IMR-90 (cell line): ENCODE data around the gene SDK1. TPM values are rescaled to one million over a fixed set of nuclear protein-coding genes. Genes with fewer than 3 reads are reported as not detected.

Experiments used
- ATAC-seq: fragments of 200-7000 bp; cut with Tn5 transposase; 2 replicates; pipeline ENCODE4 v1.9.1; 2020; ENCODE audit warnings: low read depth, mild to moderate bottlenecking, moderate library complexity
- BruUV-seq: library from RNA; stranded (reverse); fragments of 400-500 nt; replicated peaks from 2 replicates; lab custom pipeline; 2021; lab: Mats Ljungman, UMichigan
- CTCF ChIA-PET: fragments of 300-600 bp; formaldehyde crosslinking; extraction: SDS; loops from one replicate; lab custom pipeline; 2021; ENCODE audit warnings: antibody characterized with exemption; lab: Yijun Ruan, JAX
- POLR2A ChIA-PET: fragments of 300-600 bp; sonication (Branson Sonifier 250); formaldehyde crosslinking; loops from one replicate; lab custom pipeline; 2022; ENCODE audit warnings: antibody characterized with exemption; ENCODE audit not compliant: unreplicated experiment; lab: Charles Lee
- DNase-seq: peaks from one replicate; pipeline ENCODE4 v3.0.0; 2013
- H2AFZ ChIP-seq: replicated peaks from 2 replicates; pipeline ENCODE3; 2013; ENCODE audit warnings: low read length, mild to moderate bottlenecking; ENCODE audit not compliant: poor library complexity
- H2AK5ac ChIP-seq: 2 replicates; pipeline ENCODE4 v1.6.1; 2013; ENCODE audit warnings: low read depth, low read length, inconsistent platforms
- H2AK9ac ChIP-seq: replicated peaks from 2 replicates; pipeline ENCODE3; 2013; ENCODE audit warnings: mild to moderate bottlenecking, low read depth, low read length, moderate library complexity; ENCODE audit not compliant: poor library complexity
- H2BK120ac ChIP-seq: 2 replicates; pipeline ENCODE4 v1.6.1; 2013; ENCODE audit warnings: low read depth, low read length, inconsistent platforms
- H2BK15ac ChIP-seq: 3 replicates; pipeline ENCODE4 v1.6.1; 2013; ENCODE audit warnings: low read depth, low read length, inconsistent platforms
- H2BK20ac ChIP-seq: 2 replicates; pipeline ENCODE4 v1.6.1; 2013; ENCODE audit warnings: low read depth, mild to moderate bottlenecking, inconsistent platforms, low read length, moderate library complexity
- H2BK5ac ChIP-seq: 2 replicates; pipeline ENCODE4 v1.6.1; 2013; ENCODE audit warnings: mild to moderate bottlenecking, low read depth, low read length, inconsistent platforms; ENCODE audit not compliant: poor library complexity, severe bottlenecking
- H3K14ac ChIP-seq: replicated peaks from 2 replicates; pipeline ENCODE4 v1.6.1; 2013; ENCODE audit warnings: low read depth, low read length, inconsistent platforms
- H3K18ac ChIP-seq: 2 replicates; pipeline ENCODE4 v1.6.1; 2013; ENCODE audit warnings: low read depth, low read length, control low read depth
- H3K23ac ChIP-seq: 2 replicates; pipeline ENCODE4 v1.6.1; 2013; ENCODE audit warnings: low read depth, low read length, inconsistent platforms
- H3K27ac ChIP-seq: 2 replicates; pipeline ENCODE4 v1.5.1; 2013; ENCODE audit warnings: mild to moderate bottlenecking, control low read depth, low read length; ENCODE audit not compliant: insufficient read depth
- H3K27me3 ChIP-seq: 2 replicates; pipeline ENCODE4 v1.6.1; 2013; ENCODE audit warnings: low read length; ENCODE audit not compliant: control insufficient read depth, insufficient read depth
- H3K36me3 ChIP-seq: 2 replicates; pipeline ENCODE4 v1.6.1; 2013; ENCODE audit warnings: low read length, mixed read lengths; ENCODE audit not compliant: control insufficient read depth, insufficient read depth
- H3K4ac ChIP-seq: 2 replicates; pipeline ENCODE4 v1.6.1; 2013; ENCODE audit warnings: low read depth, low read length, inconsistent platforms
- H3K4me1 ChIP-seq: 2 replicates; pipeline ENCODE4 v1.6.1; 2013; ENCODE audit warnings: low read length, mixed read lengths; ENCODE audit not compliant: control insufficient read depth, insufficient read depth
- H3K4me2 ChIP-seq: 2 replicates; pipeline ENCODE4 v1.6.1; 2013; ENCODE audit warnings: low read depth, mild to moderate bottlenecking, control low read depth, low read length, moderate library complexity
- H3K4me3 ChIP-seq: 2 replicates; pipeline ENCODE4 v1.5.1; 2013; ENCODE audit warnings: low read depth, mild to moderate bottlenecking, control low read depth, low read length, moderate library complexity; ENCODE audit not compliant: insufficient read depth
- H3K56ac ChIP-seq: 2 replicates; pipeline ENCODE4 v1.6.1; 2013; ENCODE audit warnings: low read length, inconsistent platforms; ENCODE audit not compliant: insufficient read depth; ENCODE audit errors: extremely low read depth
- H3K79me1 ChIP-seq, 2 experiments: 2 replicates each; pipeline ENCODE4 v1.6.1; 2013; ENCODE audit warnings: low read length in 2 of 2, inconsistent platforms in 1 of 2, low read depth in 1 of 2
- H3K9ac ChIP-seq: 2 replicates; pipeline ENCODE4 v1.6.1; 2013; ENCODE audit warnings: low read depth, low read length, control low read depth
- H3K9me1 ChIP-seq: 2 replicates; pipeline ENCODE4 v1.6.1; 2013; ENCODE audit warnings: low read length, inconsistent platforms; ENCODE audit not compliant: insufficient read depth
- H3K9me3 ChIP-seq: 2 replicates; pipeline ENCODE4 v1.6.1; 2013; ENCODE audit warnings: low read length; ENCODE audit not compliant: control insufficient read depth, insufficient read depth
- H4K20me1 ChIP-seq: 2 replicates; pipeline ENCODE4 v1.6.1; 2013; ENCODE audit warnings: low read length, inconsistent platforms; ENCODE audit not compliant: insufficient read depth
- H4K5ac ChIP-seq: 2 replicates; pipeline ENCODE4 v1.6.1; 2013; ENCODE audit warnings: mild to moderate bottlenecking, low read depth, low read length, control low read depth
- H4K8ac ChIP-seq, 2 experiments: 2 replicates each; pipeline ENCODE4 v1.6.1; 2013; ENCODE audit warnings: low read depth in 2 of 2, low read length in 2 of 2, control low read depth in 1 of 2, inconsistent platforms in 1 of 2
- H4K91ac ChIP-seq: 2 replicates; pipeline ENCODE4 v1.6.1; 2013; ENCODE audit warnings: low read depth, low read length, inconsistent platforms; ENCODE audit not compliant: insufficient read depth
- BHLHE40 ChIP-seq: fragments of 150-350 bp; IDR thresholded peaks from 2 replicates; pipeline ENCODE4 v1.6.1; 2016; ENCODE audit warnings: mild to moderate bottlenecking, low read depth, low read length
- CEBPB ChIP-seq: IDR thresholded peaks from 2 replicates; pipeline ENCODE4 v1.6.1; 2012; ENCODE audit warnings: low read depth, low read length, improper control_type of control experiment
- FOS ChIP-seq: fragments of 150-350 bp; IDR thresholded peaks from 2 replicates; pipeline ENCODE4 v1.6.1; 2016; ENCODE audit warnings: low read depth, low read length
- MXI1 ChIP-seq: IDR thresholded peaks from 2 replicates; pipeline ENCODE4 v1.6.1; 2012; ENCODE audit warnings: low read depth, mild to moderate bottlenecking, low read length, moderate library complexity, borderline replicate concordance
- WGBS, 2 experiments: methylation state at CpG; one replicate each; pipeline versions ENCODE4 v1.1.5 to v1.1.7; 2013; ENCODE audit warnings: missing lambda C conversion rate in 2 of 2; ENCODE audit not compliant: insufficient read length in 1 of 2; ENCODE audit errors: extremely low coverage in 2 of 2; 5-methylcytosine and 5-hydroxymethylcytosine counted together
- dilution Hi-C: fragments of 300-500 bp; cut with HindIII; formaldehyde crosslinking; loops from one replicate; pipeline ENCODE4 v1.14.3; 2018; ENCODE audit warnings: low sequenced_read_pairs; ENCODE audit not compliant: unreplicated experiment
- in situ Hi-C: fragments of 300-500 bp; cut with MboI; formaldehyde crosslinking; loops from 3 replicates; pipeline ENCODE4 v1.14.3; 2019; ENCODE audit warnings: low sequenced_read_pairs, inconsistent platforms, mixed read lengths
- intact Hi-C: fragments of 100-400 bp; cut with micrococcal nuclease; formaldehyde crosslinking; loops from 2 replicates; pipeline ENCODE4 v1.10.0; 2022
- polyA plus RNA-seq, 3 experiments: library from polyadenylated mRNA; depleted of rRNA; stranded (reverse); fragments of >200 nt; gene quantifications; 2 replicates each; pipeline ENCODE4 v1.2.3, GENCODE V29; 2012; ENCODE audit warnings: low replicate concordance in 1 of 3
- total RNA-seq: library from RNA; depleted of rRNA; stranded (reverse); fragments of >200 nt; gene quantifications from 2 replicates; pipeline ENCODE4 v1.2.3, GENCODE V29; 2012
- TF ChIP-seq, protein P1 (sequence below): conservative IDR thresholded peaks from 2 replicates; pipeline ENCODE4 v1.5.1; 2012; ENCODE audit warnings: mild to moderate bottlenecking, low read depth, low read length, improper control_type of control experiment
- TF ChIP-seq, protein P2 (sequence below): fragments of 150-350 bp; IDR thresholded peaks from 2 replicates; pipeline ENCODE4 v1.6.1; 2017; ENCODE audit warnings: mild to moderate bottlenecking, antibody characterized with exemption, low read length, low read depth

SDK1 gene
- total and polyA plus RNA-seq, 2 of the 4 experiments (the other 2 are of a cell fraction) = 1.5 to 1.6 TPM

DNA sequence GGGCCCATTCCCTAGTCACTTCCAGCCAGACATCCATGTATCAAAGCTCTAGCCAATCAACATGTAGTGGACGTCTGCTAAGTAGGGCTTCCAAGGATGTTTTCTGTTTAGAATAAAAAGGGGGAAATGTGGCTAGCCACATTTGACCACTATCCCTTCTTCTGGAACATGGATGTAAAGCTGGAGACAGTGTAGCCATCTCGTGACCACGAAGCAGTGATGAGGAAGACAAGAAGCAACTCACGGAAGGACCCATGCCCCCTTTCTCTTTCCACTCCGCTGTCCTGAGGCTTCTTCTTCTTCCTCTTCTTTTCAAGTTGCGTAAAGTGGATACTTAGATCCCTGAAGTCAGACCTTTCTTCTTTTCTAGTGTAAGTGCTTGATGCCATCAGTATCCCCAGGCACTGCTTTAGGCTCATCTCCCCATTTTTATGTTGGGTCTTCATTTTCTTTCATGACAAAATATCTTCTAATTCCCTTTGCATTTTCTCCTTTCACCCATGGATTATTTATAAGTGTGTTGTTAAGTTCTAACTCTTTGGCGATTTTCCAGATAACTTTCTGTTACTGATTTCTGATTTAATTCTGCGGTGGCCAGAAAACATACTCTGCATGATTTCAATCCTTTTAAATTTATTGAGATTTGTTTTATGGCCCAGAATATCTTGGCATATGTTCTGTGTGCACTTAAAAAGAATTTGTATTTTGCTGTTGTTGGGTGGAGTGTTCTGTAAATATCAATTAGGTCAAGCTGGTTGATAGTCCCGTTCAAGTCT, 594.5 kb downstream of the SDK1 start:
- ATAC-seq = no peak
- H3K23ac ChIP-seq = no peak overlapping the region
- H3K4me3 ChIP-seq = no peak overlapping the region
- H3K18ac ChIP-seq = no peak overlapping the region
- H2AK5ac ChIP-seq = no peak overlapping the region
- POLR2A ChIA-PET = no interaction called here
- H2AFZ ChIP-seq = no peak overlapping the region
- no peak overlapping the region for H3K9ac ChIP-seq
- no peak overlapping the region for H2AK9ac ChIP-seq
- no peaks in the 10 kb centered on the region for H4K20me1 ChIP-seq
- H3K27ac ChIP-seq = no peak overlapping the region
- CTCF ChIA-PET = no interaction called here
- BruUV-seq = no TSS peak
- dilution Hi-C loops (no loop called here), in situ Hi-C loops (loop anchor here (10.0 kb wide), 1 partner anchor 1011 kb away; no protein-coding TSS in a partner anchor), intact Hi-C loops (loop anchor here (2.0 to 5.0 kb wide), 2 partner anchors 413 to 1031 kb away; no protein-coding TSS in a partner anchor)
- no peak overlapping the region for H3K56ac ChIP-seq
- WGBS, 2 experiments = 90% methylated on average over 2 of the region's 9 CpGs; no CpG with 5 or more reads in 1 of the 2 experiments
- no peaks in the 10 kb centered on the region for H3K36me3 ChIP-seq
- H3K27me3 ChIP-seq = no peaks in the 10 kb centered on the region
- H4K5ac ChIP-seq = no peak overlapping the region
- H3K9me3 ChIP-seq = peaks cover 2% of the 10 kb centered on the region; the same call in 1 of the 2 replicates
- H4K91ac ChIP-seq = no peak overlapping the region
- no peaks in the 10 kb centered on the region; the same call in 1 of the 2 replicates for H3K4me1 ChIP-seq
- no peak overlapping the region for H2BK15ac ChIP-seq
- H4K8ac ChIP-seq = no peak overlapping the region
- no peak overlapping the region for H3K4ac ChIP-seq
- TF ChIP-seq BHLHE40 = no peak
- TF ChIP-seq, protein P1, sequence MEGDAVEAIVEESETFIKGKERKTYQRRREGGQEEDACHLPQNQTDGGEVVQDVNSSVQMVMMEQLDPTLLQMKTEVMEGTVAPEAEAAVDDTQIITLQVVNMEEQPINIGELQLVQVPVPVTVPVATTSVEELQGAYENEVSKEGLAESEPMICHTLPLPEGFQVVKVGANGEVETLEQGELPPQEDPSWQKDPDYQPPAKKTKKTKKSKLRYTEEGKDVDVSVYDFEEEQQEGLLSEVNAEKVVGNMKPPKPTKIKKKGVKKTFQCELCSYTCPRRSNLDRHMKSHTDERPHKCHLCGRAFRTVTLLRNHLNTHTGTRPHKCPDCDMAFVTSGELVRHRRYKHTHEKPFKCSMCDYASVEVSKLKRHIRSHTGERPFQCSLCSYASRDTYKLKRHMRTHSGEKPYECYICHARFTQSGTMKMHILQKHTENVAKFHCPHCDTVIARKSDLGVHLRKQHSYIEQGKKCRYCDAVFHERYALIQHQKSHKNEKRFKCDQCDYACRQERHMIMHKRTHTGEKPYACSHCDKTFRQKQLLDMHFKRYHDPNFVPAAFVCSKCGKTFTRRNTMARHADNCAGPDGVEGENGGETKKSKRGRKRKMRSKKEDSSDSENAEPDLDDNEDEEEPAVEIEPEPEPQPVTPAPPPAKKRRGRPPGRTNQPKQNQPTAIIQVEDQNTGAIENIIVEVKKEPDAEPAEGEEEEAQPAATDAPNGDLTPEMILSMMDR = no peak
- TF ChIP-seq, protein P2, sequence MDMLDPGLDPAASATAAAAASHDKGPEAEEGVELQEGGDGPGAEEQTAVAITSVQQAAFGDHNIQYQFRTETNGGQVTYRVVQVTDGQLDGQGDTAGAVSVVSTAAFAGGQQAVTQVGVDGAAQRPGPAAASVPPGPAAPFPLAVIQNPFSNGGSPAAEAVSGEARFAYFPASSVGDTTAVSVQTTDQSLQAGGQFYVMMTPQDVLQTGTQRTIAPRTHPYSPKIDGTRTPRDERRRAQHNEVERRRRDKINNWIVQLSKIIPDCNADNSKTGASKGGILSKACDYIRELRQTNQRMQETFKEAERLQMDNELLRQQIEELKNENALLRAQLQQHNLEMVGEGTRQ = no peak
- no peak for TF ChIP-seq MXI1
- TF ChIP-seq CEBPB = no peak
- TF ChIP-seq FOS = no peak
- DNase-seq = no peak
- no peak overlapping the region for H3K14ac ChIP-seq
- no peak overlapping the region for H2BK20ac ChIP-seq
- no peaks in the 10 kb centered on the region for H3K9me1 ChIP-seq
- no peak overlapping the region for H2BK120ac ChIP-seq
- H3K79me1 ChIP-seq = no peaks in the 10 kb centered on the region
- no peak overlapping the region for H2BK5ac ChIP-seq
- H3K4me2 ChIP-seq = no peak overlapping the region
